DOHH2 (cell line): ENCODE measurements around the gene FNDC3B.

Experiments
- H3F3A ChIP-seq: fragments of 200-600 bp; sonication (generic), shearing (Covaris generic); 2 replicates; pipeline ENCODE4 v1.6.0; 2016; ENCODE audit warnings: antibody characterized with exemption, mild to moderate bottlenecking; ENCODE audit not compliant: control insufficient read depth, insufficient read depth
- H3K27ac ChIP-seq: fragments of 200-600 bp; sonication (generic); 2 replicates; pipeline ENCODE4 v1.5.1; 2014; ENCODE audit warnings: low read depth, mild to moderate bottlenecking, low read length, moderate library complexity
- H3K27me3 ChIP-seq: fragments of 200-600 bp; sonication (generic); 2 replicates; pipeline ENCODE4 v1.6.1; 2014; ENCODE audit warnings: mild to moderate bottlenecking, low read length, mixed read lengths; ENCODE audit not compliant: control insufficient read depth
- H3K36me3 ChIP-seq: fragments of 200-600 bp; sonication (generic); 2 replicates; pipeline ENCODE4 v1.6.1; 2014; ENCODE audit warnings: mild to moderate bottlenecking, low read length, moderate library complexity, mixed read lengths; ENCODE audit not compliant: control insufficient read depth
- H3K4me1 ChIP-seq: fragments of 200-600 bp; sonication (generic); 2 replicates; pipeline ENCODE4 v1.6.1; 2014; ENCODE audit warnings: mild to moderate bottlenecking, low read length, mixed read lengths; ENCODE audit not compliant: control insufficient read depth
- H3K4me2 ChIP-seq: fragments of 200-600 bp; sonication (generic); 2 replicates; pipeline ENCODE4 v1.6.0; 2014; ENCODE audit warnings: mild to moderate bottlenecking, low read length, moderate library complexity
- H3K4me3 ChIP-seq: fragments of 200-600 bp; sonication (generic); 2 replicates; pipeline ENCODE4 v1.5.1; 2014; ENCODE audit warnings: mild to moderate bottlenecking, low read length, mixed read lengths
- H3K79me2 ChIP-seq: fragments of 200-600 bp; sonication (generic); 2 replicates; pipeline ENCODE4 v1.6.1; 2014; ENCODE audit warnings: mild to moderate bottlenecking, low read length, mixed read lengths; ENCODE audit not compliant: control insufficient read depth
- H3K9me2 ChIP-seq: fragments of 200-600 bp; sonication (generic); replicated peaks from 2 replicates; pipeline ENCODE4 v1.6.1; 2014; ENCODE audit warnings: mild to moderate bottlenecking, low read length, mixed read lengths; ENCODE audit not compliant: control insufficient read depth
- H3K9me3 ChIP-seq: fragments of 200-600 bp; sonication (generic); 2 replicates; pipeline ENCODE4 v1.6.1; 2014; ENCODE audit warnings: antibody characterized with exemption, low read length, mixed read lengths; ENCODE audit not compliant: control insufficient read depth, insufficient read depth
- H4K20me1 ChIP-seq: fragments of 200-600 bp; sonication (generic); 2 replicates; pipeline ENCODE4 v1.6.0; 2014; ENCODE audit warnings: low read depth, mild to moderate bottlenecking, antibody characterized with exemption, low read length, moderate library complexity; ENCODE audit not compliant: control insufficient read depth, insufficient read depth
- EZH2phosphoT487 ChIP-seq: fragments of 200-600 bp; sonication (generic); IDR thresholded peaks from 2 replicates; pipeline ENCODE4 v1.6.1; 2017; ENCODE audit warnings: borderline replicate concordance, mild to moderate bottlenecking, antibody characterized with exemption, low read length, moderate library complexity, mixed read lengths
- TF ChIP-seq, protein P1 (sequence below): fragments of 200-600 bp; sonication (generic); IDR thresholded peaks from one replicate; pipeline ENCODE4 v1.5.1; 2014; ENCODE audit warnings: antibody characterized with exemption, mild to moderate bottlenecking, low read depth, low read length; ENCODE audit not compliant: poor library complexity, severe bottlenecking

The FNDC3B gene

GRCh38 chr3:172380632-172381031 lies 341.3 kb downstream of the FNDC3B start:
- Histone ChIP-seq H3K36me3 (no peaks in the 10 kb centered on the region; the same call in none of the 2 replicates), H3K4me1 (no peaks in the 10 kb centered on the region), H3K27me3 (no peaks in the 10 kb centered on the region), H3K9me2 (no peaks in the 10 kb centered on the region), H3K9me3 (no peaks in the 10 kb centered on the region), H3K4me3 (no peak overlapping the region), H3K27ac (no peak overlapping the region), H3K79me2 (no peaks in the 10 kb centered on the region), H3K4me2 (no peak overlapping the region), H4K20me1 (no peaks in the 10 kb centered on the region), H3F3A (no peaks in the 10 kb centered on the region)
- TF ChIP-seq, protein P1, sequence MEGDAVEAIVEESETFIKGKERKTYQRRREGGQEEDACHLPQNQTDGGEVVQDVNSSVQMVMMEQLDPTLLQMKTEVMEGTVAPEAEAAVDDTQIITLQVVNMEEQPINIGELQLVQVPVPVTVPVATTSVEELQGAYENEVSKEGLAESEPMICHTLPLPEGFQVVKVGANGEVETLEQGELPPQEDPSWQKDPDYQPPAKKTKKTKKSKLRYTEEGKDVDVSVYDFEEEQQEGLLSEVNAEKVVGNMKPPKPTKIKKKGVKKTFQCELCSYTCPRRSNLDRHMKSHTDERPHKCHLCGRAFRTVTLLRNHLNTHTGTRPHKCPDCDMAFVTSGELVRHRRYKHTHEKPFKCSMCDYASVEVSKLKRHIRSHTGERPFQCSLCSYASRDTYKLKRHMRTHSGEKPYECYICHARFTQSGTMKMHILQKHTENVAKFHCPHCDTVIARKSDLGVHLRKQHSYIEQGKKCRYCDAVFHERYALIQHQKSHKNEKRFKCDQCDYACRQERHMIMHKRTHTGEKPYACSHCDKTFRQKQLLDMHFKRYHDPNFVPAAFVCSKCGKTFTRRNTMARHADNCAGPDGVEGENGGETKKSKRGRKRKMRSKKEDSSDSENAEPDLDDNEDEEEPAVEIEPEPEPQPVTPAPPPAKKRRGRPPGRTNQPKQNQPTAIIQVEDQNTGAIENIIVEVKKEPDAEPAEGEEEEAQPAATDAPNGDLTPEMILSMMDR, result no peak
- no peak for TF ChIP-seq EZH2phosphoT487

GRCh38 chr3:172383306-172383796 lies 344.0 kb downstream of the FNDC3B start:
- Histone ChIP-seq H3K36me3 (no peaks in the 10 kb centered on the region; the same call in none of the 2 replicates), H3K9me3 (no peaks in the 10 kb centered on the region), H3K9me2 (no peaks in the 10 kb centered on the region), H3K27ac (no peak overlapping the region), H3K4me2 (no peak overlapping the region), H4K20me1 (no peaks in the 10 kb centered on the region), H3F3A (no peaks in the 10 kb centered on the region), H3K27me3 (no peaks in the 10 kb centered on the region), H3K79me2 (no peaks in the 10 kb centered on the region), H3K4me1 (no peaks in the 10 kb centered on the region), H3K4me3 (no peak overlapping the region)
- no peak for TF ChIP-seq EZH2phosphoT487
- TF ChIP-seq, protein P1, result no peak

DNA sequence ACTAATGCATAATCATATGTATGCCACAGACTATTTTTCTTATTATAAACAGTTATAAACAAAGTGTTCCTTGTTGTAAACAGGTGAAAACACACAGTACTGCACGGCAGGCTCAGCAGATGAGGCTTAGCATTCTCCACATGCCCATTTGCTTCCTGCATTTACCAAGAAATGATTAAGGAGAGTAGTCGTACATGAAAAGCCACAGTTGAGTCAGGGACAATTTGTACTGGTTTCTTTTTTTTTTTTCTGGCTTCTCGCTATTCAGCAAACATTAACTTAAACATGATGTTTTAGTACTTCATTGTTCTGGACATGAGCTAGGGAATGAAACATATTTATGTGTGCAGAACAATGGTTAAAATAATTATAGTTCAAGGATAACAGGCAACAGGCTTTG lies 345.5 kb downstream of the FNDC3B start:
- H3K4me3 ChIP-seq, result no peak overlapping the region
- no peaks in the 10 kb centered on the region for H3K4me1 ChIP-seq
- no peaks in the 10 kb centered on the region for H3K9me2 ChIP-seq
- no peaks in the 10 kb centered on the region for H4K20me1 ChIP-seq
- no peak overlapping the region for H3K4me2 ChIP-seq
- H3K79me2 ChIP-seq, result no peaks in the 10 kb centered on the region
- no peaks in the 10 kb centered on the region; the same call in 1 of the 2 replicates for H3K36me3 ChIP-seq
- TF ChIP-seq, protein P1, result no peak
- no peak for TF ChIP-seq EZH2phosphoT487
- no peaks in the 10 kb centered on the region for H3K9me3 ChIP-seq
- no peak overlapping the region for H3K27ac ChIP-seq
- H3K27me3 ChIP-seq, result no peaks in the 10 kb centered on the region
- H3F3A ChIP-seq, result no peaks in the 10 kb centered on the region

DNA sequence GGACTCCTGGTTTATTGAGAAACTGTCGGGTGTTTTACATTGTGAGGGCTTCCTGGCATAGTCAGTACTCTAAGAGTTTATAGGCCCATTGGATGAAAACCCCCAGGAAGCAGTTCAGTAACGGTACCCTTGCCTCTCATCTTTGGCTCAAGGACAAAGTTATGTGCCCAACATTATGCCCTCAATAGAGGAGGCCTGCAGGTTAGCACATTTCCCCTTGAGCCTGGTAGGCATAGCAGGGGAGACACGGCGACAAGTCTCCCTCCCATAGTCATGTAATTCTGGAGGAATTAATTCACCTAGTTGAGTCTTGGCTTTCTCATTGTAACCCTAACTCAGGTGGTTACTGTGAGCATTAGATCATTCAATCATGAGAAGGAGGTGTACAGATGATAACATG lies 348.4 kb downstream of the FNDC3B start:
- no peaks in the 10 kb centered on the region for H3F3A ChIP-seq
- no peaks in the 10 kb centered on the region for H3K9me2 ChIP-seq
- no peak overlapping the region for H3K4me3 ChIP-seq
- H3K27me3 ChIP-seq, result no peaks in the 10 kb centered on the region
- no peak for TF ChIP-seq EZH2phosphoT487
- TF ChIP-seq, protein P1, result no peak
- H3K4me1 ChIP-seq, result no peaks in the 10 kb centered on the region
- H4K20me1 ChIP-seq, result no peaks in the 10 kb centered on the region
- H3K27ac ChIP-seq, result no peak overlapping the region
- H3K36me3 ChIP-seq, result no peaks in the 10 kb centered on the region
- H3K4me2 ChIP-seq, result no peak overlapping the region
- no peaks in the 10 kb centered on the region for H3K9me3 ChIP-seq
- no peaks in the 10 kb centered on the region for H3K79me2 ChIP-seq
